Kidney (tissue), 14 donors: ENCODE results near the gene SCGB1A1. TPM values are rescaled to one million over a fixed set of nuclear protein-coding genes. Genes with fewer than 3 reads are reported as not detected.

Source experiments
- DNase-seq, 5 donors: peaks; one replicate each; pipeline ENCODE4 v3.0.0-alpha.2; 2013 to 2020
- FAIRE-seq: peaks from 2 replicates; lab custom pipeline; 2012; peaks lifted over from hg19 to GRCh38; lab: Jason Lieb, UNC
- H3K27ac ChIP-seq, 2 donors: one replicate each; pipeline ENCODE4 v1.7.0; 2013; ENCODE audit warnings: low read depth in 2 of 2, low read length in 2 of 2, inconsistent platforms in 1 of 2
- H3K27me3 ChIP-seq: one replicate; pipeline ENCODE4 v1.7.1; 2013; ENCODE audit warnings: low read length, inconsistent platforms; ENCODE audit not compliant: control insufficient read depth, insufficient read depth
- H3K36me3 ChIP-seq, 3 donors: one replicate each; pipeline versions ENCODE4 v1.7.0 to v1.7.1; 2013; ENCODE audit warnings: low read length in 3 of 3, control low read depth in 1 of 3, inconsistent platforms in 1 of 3; ENCODE audit not compliant: insufficient read depth in 3 of 3, control insufficient read depth in 2 of 3
- H3K4me1 ChIP-seq, 3 donors: one replicate each; pipeline versions ENCODE4 v1.7.0 to v1.7.1; 2013; ENCODE audit warnings: low read length in 3 of 3, inconsistent platforms in 1 of 3, low read depth in 1 of 3; ENCODE audit not compliant: control insufficient read depth in 2 of 3, insufficient read depth in 2 of 3
- H3K4me3 ChIP-seq, 3 donors: one replicate each; pipeline versions ENCODE4 v1.7.0 to v1.8.1; 2013; ENCODE audit warnings: low read length in 3 of 3, control low read depth in 1 of 3, inconsistent platforms in 1 of 3
- H3K9ac ChIP-seq, 3 donors: one replicate each; pipeline versions ENCODE4 v1.7.0 to v1.7.1; 2013; ENCODE audit warnings: low read length in 3 of 3, control low read depth in 1 of 3, inconsistent platforms in 1 of 3
- H3K9me3 ChIP-seq, 3 donors: one replicate each; pipeline versions ENCODE4 v1.7.0 to v1.7.1; 2013; ENCODE audit warnings: low read length in 3 of 3, control low read depth in 1 of 3, inconsistent platforms in 1 of 3; ENCODE audit not compliant: control insufficient read depth in 2 of 3, insufficient read depth in 1 of 3
- intact Hi-C: fragments of 100-400 bp; cut with DNase I; formaldehyde crosslinking; loops from one replicate; pipeline ENCODE4 v1.11.1; 2022
- polyA plus RNA-seq: library from polyadenylated mRNA; stranded (reverse); fragments of 350-450 nt; fragmentation: Illumina TruSeq; extraction: RNeasy Lipid Tissue Mini Kit (QIAGEN cat#74804); gene quantifications from one replicate; pipeline ENCODE4 v1.2.3, GENCODE V29; 2014; ENCODE audit warnings: low read depth, low replicate concordance; ENCODE audit not compliant: insufficient read depth
- total RNA-seq: library from RNA; stranded (reverse); fragmentation: NEBNext Ultra II Directional; extraction: Animal tissue kit (Norgen Biotek cat#: 25700); gene quantifications from one replicate; pipeline ENCODE4 v1.2.1, GENCODE V29; 2021
- TF ChIP-seq, protein P1 (sequence below): IDR thresholded peaks from 3 replicates; pipeline ENCODE4 v1.5.1; 2012; ENCODE audit warnings: mild to moderate bottlenecking, moderate library complexity, borderline replicate concordance; ENCODE audit not compliant: insufficient read depth; ENCODE audit errors: extremely low read depth
- donor health status: control.
- donor health status: control.
- donor health status: control.
- donor health status: control.
- donor health status: control.
- donor health status: DM: yes; HTN: yes; CAD: no.
- donor health status: Normal renal cell carcinoma (clear cell type).

SCGB1A1 gene
- total and polyA plus RNA-seq, 2 donors from 2014 or later, result not detected

DNA sequence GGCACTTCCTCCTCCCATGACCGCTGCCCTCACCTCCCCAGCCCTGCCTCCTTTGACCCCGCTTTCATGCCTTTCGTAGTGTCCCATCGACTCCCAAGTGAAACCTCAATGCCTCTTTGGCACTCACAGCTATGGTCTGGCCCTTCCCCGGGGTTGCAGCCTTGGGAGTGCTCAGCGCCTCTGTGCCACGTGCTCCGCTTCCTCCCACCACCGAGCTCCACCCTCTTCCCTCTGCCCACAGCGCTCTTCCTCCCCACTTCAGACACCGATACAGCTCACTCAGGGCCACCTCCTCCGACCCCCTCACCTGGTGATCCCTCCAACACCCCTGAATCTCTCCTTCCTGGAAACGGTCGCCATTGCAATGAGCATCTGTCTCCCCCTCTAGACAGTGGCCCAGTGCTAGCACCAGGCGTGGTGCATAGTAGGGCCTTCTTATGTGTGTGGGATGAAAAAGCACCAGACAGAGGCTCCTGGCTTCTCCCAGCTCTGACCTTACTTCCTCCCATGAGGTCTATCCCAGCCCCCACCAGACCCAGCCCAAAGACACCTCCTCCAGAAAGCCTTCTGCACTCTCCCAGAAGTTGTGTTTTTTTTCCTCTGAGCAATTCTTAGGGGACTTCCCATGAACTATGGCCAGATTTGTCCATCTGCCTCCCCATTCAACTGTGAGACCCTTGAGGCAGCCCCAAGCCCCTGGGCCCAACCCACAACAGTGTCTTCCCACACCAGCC lies 16.4 kb upstream of the SCGB1A1 start:
- no peaks in the 10 kb centered on the region for H3K27me3 ChIP-seq
- no peak for DNase-seq
- TF ChIP-seq, protein P1, sequence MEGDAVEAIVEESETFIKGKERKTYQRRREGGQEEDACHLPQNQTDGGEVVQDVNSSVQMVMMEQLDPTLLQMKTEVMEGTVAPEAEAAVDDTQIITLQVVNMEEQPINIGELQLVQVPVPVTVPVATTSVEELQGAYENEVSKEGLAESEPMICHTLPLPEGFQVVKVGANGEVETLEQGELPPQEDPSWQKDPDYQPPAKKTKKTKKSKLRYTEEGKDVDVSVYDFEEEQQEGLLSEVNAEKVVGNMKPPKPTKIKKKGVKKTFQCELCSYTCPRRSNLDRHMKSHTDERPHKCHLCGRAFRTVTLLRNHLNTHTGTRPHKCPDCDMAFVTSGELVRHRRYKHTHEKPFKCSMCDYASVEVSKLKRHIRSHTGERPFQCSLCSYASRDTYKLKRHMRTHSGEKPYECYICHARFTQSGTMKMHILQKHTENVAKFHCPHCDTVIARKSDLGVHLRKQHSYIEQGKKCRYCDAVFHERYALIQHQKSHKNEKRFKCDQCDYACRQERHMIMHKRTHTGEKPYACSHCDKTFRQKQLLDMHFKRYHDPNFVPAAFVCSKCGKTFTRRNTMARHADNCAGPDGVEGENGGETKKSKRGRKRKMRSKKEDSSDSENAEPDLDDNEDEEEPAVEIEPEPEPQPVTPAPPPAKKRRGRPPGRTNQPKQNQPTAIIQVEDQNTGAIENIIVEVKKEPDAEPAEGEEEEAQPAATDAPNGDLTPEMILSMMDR, result no peak
- no peaks in the 10 kb centered on the region for H3K9me3 ChIP-seq
- no peak for FAIRE-seq
- H3K36me3 ChIP-seq, result no peaks in the 10 kb centered on the region
- H3K4me3 ChIP-seq, result no peak overlapping the region
- H3K4me1 ChIP-seq, result peaks cover 0 to 19% (median 0%) of the 10 kb centered on the region in 3 donors
- H3K27ac ChIP-seq, result no peak overlapping the region
- intact Hi-C loops, result no loop called here
- no peak overlapping the region for H3K9ac ChIP-seq

DNA sequence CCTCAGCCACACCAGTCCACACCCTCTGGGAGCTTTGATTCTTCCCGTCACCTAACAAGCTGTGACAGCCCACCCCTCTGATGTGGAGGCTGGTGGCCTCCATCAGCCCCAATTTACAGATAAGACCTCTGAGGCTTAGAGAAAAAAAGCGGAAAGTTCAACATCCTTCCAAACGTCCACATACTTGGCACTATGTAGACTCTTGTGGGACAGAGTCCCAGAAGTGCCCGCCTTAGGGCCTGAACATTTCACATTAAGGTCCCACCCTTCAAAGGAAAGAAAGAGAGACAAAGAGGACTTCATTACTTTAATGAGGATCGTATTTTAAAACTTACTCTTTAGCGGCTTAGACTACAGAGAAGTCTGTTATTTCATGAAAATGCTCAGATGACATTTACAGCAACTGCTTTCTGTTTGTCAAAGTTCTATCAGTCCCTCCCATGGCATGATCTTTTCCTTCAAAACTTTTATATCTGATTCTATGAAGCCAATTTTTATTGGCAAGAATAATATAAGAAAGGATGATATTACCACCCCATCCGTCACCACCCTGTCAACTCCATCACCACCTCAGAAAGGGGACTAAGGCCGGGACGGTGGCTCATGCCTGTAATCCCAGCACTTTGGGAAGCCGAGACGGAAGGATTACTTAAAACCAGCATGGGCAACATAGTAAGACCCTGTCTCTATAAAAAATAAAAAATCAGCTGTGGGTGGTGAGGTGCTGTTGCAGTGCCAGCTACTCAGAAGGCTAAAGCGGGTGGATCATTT lies 15.7 kb upstream of the SCGB1A1 start:
- no peaks in the 10 kb centered on the region for H3K9me3 ChIP-seq
- FAIRE-seq (no peak), DNase-seq (no peak)
- H3K4me1 ChIP-seq, result peaks cover 0 to 17% (median 0%) of the 10 kb centered on the region in 3 donors
- intact Hi-C loops, result no loop called here
- no peak overlapping the region for H3K27ac ChIP-seq
- no peak overlapping the region for H3K4me3 ChIP-seq
- no peaks in the 10 kb centered on the region for H3K27me3 ChIP-seq
- TF ChIP-seq, protein P1, result no peak
- H3K9ac ChIP-seq, result no peak overlapping the region
- H3K36me3 ChIP-seq, result no peaks in the 10 kb centered on the region

DNA sequence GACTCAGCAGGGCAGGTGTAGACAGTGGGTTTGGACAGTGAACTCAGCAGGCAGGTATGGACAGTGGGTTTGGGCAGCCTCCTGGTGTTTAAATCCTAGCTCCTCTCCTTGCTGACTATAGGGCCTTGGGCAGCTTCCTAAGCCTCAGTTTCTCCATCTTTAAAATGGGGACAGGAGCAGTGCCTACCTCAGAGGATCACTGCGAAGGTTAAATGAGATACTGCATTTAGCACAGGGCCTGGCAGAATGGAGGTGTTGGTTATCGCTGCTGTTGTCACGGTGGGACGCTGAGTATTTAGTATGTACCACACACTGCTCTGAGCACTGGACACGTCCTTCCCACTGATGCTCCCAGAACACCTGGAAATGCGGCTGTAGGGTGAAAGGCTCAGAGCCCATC lies 14.4 kb upstream of the SCGB1A1 start:
- intact Hi-C loops, result no loop called here
- no peak overlapping the region for H3K27ac ChIP-seq
- FAIRE-seq (no peak), DNase-seq (no peak)
- no peaks in the 10 kb centered on the region for H3K9me3 ChIP-seq
- TF ChIP-seq, protein P1, result no peak
- no peaks in the 10 kb centered on the region for H3K27me3 ChIP-seq
- no peak overlapping the region for H3K9ac ChIP-seq
- H3K36me3 ChIP-seq, result no peaks in the 10 kb centered on the region
- peaks cover 0 to 16% (median 0%) of the 10 kb centered on the region in 3 donors for H3K4me1 ChIP-seq
- no peak overlapping the region for H3K4me3 ChIP-seq
